Activated CD8-positive, alpha-beta memory T cell treated with anti-CD3 and anti-CD28 coated beads for 24 hours (primary cell): ENCODE measurements around the gene MAST4.
"Not testable (repeated sequence)": the region's sequence is repeated elsewhere in the genome, so short reads cannot be mapped to it uniquely, and the experiment has no call there.

Source experiments
- DNase-seq: peaks from one replicate; pipeline ENCODE4 v3.0.0-alpha.2; 2020

MAST4 gene

DNA sequence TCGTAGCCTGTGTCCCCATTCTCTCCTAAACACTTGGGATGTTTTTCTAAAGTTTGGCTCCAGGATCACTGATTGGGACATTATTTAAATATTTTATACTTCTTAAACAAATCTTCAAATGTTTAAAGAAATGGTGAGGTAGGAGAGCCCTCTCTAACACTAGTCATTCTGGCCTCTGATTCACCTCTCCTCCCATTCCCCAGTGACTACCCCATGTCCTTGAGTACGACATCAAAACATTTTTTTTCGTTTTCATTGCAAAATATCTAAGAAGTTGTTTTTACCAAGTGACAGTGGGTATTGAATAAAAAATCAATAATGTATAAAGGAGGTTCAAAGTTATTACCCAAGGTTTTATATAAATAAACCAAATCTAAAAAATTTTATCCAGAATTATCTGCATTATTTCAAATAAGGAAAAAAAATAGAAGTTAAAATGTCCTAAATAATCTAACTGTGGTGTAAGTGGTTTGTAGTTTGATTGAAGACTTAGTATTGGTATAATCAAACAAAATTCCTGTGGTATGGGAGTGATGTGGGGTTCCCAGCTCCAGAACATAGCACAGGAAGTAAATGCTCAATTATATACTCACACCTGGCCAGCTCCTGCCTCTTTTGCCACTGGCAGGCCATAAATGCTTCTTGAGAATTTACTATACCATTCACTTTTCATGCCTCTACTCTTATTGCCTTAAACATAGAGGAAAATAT, 51.1 kb downstream of the MAST4 start:
- no peak for DNase-seq

DNA sequence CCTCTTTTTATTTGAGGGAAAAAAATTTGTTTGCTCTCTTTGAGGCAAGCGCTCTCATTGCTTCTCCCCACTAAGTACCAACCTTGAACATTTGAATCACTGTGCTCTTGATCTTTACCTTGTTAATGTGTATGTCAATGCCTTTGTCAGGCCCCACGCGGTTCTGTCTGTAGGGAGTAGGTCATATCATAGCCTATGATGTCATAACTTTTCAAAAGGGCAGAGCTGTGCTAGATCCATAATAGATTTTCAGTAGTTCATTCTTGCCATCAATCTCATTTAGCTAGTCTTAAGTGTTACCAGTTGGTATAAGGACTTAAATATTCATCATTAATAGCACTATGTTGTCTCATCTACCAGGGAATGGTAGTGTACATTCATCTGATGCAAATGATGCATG, 56.6 kb downstream of the MAST4 start:
- DNase-seq = no peak

GRCh38 chr5:66653325-66653724, 57.1 kb downstream of the MAST4 start:
- no peak for DNase-seq

- no peak for DNase-seq
Observed at GRCh38 chr5:66655395-66656324, 59.5 kb downstream of the MAST4 start.

DNA sequence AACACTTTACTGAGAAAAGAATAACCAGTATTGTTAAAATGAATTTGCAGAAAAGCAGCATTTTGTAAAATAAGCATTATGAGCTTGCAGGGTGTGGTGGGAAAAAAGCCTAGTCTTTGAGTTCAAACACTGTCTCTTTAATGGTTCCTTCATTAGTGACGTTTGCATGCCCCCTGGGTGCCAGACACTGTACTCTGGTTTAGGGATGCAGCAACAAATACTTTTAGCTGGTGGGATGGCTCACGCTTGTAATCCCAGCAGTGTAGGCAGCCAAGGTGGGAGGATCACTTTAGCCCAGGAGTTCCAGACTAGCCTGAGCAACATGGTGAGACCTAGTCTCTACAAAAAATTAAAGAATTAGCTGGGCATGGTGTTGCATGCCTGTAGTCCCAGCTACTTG, 62.3 kb downstream of the MAST4 start:
- no peak for DNase-seq

DNA sequence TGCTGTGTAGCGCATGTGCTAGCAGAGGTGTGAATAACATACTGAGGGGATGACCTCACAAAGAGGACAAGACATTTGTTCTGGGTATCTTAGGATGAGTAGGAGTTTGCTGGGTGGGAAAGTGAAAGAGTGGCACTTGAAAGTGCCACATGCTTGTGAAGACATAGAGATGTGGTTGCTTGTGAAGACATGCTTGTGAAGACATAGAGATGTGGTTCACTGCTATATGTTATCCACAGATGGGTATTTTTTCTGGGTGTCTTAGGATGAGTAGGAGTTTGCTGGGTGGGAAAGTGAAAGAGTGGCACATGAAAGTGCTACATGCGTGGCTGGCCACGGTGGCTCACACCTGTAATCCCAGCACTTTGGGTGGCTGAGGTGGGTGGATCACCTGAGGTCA, 63.6 kb downstream of the MAST4 start:
- DNase-seq = no peak

DNA sequence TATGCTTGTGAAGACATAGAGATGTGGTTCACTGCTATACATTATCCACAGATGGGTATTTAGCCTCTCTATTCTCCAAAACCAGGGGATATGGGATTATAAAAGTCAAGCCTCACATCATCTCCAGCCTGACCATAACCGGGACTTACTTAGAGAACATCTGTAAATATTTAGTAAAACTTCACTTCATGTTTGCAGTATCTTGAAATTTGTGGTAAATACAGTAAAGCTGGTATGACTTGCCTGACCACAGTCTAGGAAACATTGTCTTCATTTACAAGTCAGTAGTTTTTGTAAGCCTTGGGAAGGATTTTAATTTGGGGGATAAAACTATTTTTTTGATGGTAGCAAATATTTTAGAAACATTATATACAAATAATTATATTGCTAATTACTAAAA, 64.2 kb downstream of the MAST4 start:
- no peak for DNase-seq

DNA sequence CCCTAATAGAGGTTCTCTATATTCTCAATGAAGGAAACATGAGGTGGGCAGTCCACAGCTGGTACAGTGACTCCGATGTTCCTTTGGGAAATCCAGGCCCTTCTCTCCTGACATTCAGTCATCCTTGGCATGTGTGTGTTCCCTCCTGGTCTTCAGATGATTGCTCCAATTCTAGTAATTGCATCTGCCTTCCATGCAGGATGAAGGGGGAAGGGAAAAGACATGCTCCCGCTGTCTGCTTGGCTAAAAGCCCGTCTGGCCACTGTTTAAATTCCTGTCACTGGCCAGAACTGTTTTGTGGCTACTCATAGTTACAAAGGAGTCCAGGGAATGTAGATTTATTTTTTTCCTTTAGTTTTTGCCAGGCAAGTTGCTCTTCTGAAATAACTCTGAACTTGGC, 65.0 kb downstream of the MAST4 start:
- DNase-seq = no peak

DNA sequence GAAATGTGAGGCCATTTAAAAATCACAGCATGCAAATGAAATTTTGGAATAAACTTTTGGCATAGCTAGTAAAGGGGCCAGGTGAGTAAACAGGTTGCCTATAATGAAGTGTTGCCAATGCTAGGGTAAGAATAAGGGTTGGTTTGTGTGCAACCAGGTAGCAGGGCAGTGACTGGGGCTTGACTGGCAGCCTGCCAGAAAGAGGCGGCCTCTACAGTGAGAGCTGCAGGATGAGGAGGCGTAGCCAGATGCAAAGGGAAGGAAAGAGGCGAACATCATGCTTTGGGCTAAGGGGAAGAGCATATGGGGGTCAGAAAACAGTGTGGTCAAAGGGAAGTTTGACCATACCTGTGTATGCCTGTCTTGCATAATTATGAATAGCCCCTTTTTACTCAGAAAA, 70.6 kb downstream of the MAST4 start:
- no peak for DNase-seq

DNA sequence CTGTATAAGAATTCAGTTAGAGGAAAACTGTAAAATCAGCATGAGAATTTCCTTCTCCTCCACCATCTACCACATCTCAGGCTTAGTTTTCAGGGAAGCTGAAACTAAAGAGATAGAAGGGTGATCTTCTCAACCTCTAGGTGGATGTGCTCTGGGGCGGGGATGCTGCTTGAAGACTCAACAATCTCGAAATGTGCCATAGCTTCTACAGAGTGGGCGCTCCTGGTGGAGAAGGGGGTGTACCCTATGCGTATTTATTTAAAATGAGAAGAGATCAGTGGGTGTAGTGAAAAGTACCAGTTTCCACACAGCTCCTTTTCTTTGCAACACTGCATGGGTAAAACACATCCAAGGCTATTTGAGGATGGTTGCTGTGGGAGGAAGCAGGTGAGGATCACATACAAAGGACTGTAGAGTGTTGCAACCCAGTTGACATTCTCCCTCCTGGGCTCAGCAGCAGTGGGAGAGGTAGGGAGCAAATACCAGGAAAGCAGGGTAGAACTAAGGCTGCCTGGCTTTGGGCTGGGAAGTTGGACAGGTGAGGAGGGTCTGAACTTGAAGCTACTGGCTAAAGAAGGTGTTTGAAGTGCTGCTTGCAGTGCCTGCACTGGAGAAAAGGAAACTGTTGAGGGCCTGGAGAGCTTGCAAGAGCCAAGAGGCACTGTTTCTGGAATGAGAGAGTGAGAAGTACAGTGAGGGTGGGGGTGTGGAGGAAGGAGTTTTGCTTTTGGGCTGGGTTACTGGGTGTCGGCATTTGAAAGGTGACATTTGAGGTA, 73.1 kb downstream of the MAST4 start:
- no peak for DNase-seq

GRCh38 chr5:66669862-66670195, 73.6 kb downstream of the MAST4 start:
- DNase-seq = no peak

DNA sequence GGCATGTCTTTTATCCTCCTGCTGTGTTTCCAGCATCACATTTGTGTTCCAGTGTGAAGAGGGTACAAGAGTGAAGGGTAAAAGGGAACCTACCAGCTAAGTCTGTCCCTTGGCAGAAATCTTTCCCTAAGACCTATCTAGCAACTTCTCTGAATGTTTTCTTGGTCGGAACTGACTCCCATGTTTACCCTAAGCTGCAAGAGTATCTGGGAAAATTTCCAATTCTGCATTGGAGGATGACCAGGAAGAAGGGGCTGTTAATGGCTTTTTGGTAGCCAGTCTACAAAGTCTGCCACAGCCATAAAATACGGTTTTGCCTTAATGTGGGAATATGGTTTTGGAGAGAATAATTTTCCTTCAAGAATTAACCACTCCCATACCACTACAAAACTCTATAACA, 75.1 kb downstream of the MAST4 start:
- no peak for DNase-seq

- no peak for DNase-seq
Observed at GRCh38 chr5:66674802-66675201, 78.6 kb downstream of the MAST4 start.

- no peak for DNase-seq
Observed at GRCh38 chr5:66675406-66675805, 79.2 kb downstream of the MAST4 start.

DNA sequence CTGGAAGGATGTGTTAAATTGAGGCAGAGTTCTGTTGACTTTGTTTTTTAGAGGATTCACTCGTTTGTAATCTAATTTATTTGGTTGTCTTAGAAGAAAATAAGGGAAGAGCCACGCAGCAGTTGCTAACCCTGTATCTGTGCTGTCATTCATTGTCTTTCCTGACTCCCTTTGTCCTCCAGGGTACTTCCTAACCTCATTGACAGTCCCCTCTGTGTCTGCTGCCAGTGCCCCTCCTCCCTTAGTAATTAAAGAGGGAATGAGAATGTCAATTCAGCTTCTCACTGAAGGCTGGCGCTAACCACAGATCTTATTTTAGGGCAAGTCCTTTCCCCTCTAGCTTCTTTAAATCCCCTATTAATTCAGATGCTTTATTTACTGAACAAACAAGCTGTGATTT, 84.0 kb downstream of the MAST4 start:
- DNase-seq = no peak

DNA sequence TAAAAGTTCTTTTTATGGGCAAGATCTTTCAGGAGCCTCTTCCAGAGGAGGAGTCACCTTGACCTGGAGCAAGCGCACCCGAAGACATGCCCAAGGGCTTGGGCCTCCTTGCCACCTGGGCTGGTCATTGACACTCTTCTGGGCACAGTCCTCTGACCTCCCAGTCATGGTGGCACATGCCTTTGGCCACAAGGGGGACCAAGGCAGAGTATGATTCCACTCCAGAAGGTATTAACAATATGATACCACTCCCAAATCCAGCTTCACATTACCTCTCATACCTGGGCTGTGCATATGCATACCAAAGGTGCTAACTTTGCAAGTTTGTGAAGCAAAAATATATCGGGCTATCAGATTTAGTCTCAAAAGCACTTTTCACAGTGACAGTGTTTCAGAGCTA, 84.6 kb downstream of the MAST4 start:
- no peak for DNase-seq

DNA sequence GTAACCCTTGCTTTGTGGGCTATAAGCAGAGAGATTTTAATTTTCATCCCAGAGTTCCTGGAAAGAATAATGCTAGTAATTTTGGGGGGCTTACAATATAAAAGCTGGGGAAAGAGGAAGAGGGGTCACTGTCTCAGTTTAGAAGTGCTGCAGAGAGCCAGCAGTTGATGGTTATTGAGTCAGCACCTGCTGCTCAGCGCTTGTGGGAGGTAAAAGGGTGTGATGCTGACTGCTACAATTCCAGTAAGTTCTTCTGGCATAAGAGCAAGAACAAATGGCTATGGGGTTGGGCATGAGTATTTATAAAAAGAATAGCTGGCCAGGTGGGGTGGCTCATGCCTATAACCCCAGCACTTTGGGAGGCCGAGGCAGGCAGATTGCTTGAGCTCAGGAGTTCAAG, 88.5 kb downstream of the MAST4 start:
- DNase-seq = no peak

GRCh38 chr5:66689522-66690220, 93.5 kb downstream of the MAST4 start:
- no peak for DNase-seq

DNA sequence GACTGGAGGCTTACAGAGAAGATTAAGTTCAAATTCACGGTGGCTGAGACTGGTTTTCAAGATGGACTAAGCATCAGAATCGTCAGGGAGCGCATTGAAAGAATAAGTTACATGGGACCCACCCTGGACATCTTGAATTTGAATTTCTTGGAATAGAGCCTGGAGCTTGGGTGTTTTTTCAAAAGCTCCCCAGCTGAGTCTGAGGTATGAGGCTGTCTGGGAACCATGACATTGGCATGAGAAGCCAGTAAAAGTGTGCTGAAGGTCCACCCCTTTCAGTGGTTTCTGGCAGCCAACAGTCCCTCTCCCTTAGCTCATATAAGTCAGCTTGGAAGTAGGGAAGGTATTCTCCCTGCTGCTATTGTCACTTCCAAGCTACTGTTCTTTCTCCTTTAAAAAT, 97.8 kb downstream of the MAST4 start:
- no peak for DNase-seq

GRCh38 chr5:66695840-66696239, 99.6 kb downstream of the MAST4 start:
- DNase-seq = not testable (repeated sequence)

- DNase-seq = no peak
Observed at GRCh38 chr5:66697796-66698564, 101.8 kb downstream of the MAST4 start.

GRCh38 chr5:66701244-66701643, 105.1 kb downstream of the MAST4 start:
- DNase-seq = no peak
